ENCODE measurements around the gene CAPN11.
A peak's percentile ranks its signal among the peaks of the same experiment; 100 is the strongest.
"Not testable (repeated sequence)": the region's sequence is repeated elsewhere in the genome, so short reads cannot be mapped to it uniquely, and the experiment has no call there.

CAPN11 gene

GRCh38 chr6:44131892-44132291 lies 26.7 kb upstream of the CAPN11 start:
- DNase-seq (ENCODE audit: low read depth in 4 of 4, low spot score in 1 of 4): no peak

- DNase-seq (ENCODE audit: low read depth in 4 of 4, low spot score in 1 of 4): no peak
Observed at GRCh38 chr6:44132476-44132875, 26.1 kb upstream of the CAPN11 start.

- no peak for DNase-seq (ENCODE audit: low read depth in 4 of 4, low spot score in 1 of 4)
Observed at GRCh38 chr6:44133003-44133931, 25.4 kb upstream of the CAPN11 start.

GRCh38 chr6:44133981-44134711 lies 24.5 kb upstream of the CAPN11 start:
- DNase-seq (ENCODE audit: low read depth in 4 of 4, low spot score in 1 of 4): no peak

DNA sequence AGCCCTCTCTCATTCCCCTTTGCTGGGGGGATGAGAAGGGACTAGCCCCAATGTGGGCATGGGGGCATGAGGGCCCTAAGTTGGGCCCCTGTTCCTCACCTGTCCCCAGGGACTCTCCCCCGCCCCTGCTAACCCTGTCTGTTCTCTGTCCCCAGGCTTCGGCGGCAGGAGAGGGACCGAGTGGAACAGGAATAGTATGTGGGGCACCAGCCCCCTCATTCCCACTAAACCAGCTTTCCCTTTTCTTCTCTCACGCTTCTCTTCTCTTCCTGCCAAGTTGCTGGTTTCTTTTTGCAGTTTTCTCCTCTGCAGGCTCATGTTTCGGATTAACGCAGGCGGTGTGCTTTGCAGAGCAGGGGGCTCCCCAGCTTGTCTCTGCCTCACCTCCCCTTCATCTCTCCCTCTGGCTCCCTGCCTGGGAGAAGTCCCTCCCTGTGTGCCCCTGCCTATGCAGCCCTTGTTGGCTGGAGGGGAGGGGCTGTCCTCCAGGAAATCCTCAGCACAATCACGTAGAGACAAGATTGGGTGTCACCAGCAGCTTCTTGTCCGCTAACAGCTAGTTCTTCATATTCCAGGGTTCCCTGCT lies 23.4 kb upstream of the CAPN11 start:
- no peak for DNase-seq (ENCODE audit: low read depth in 4 of 4, low spot score in 1 of 4)

- DNase-seq (ENCODE audit: low read depth in 4 of 4, low spot score in 1 of 4): no peak
Observed at GRCh38 chr6:44135875-44136274, 22.7 kb upstream of the CAPN11 start.

DNA sequence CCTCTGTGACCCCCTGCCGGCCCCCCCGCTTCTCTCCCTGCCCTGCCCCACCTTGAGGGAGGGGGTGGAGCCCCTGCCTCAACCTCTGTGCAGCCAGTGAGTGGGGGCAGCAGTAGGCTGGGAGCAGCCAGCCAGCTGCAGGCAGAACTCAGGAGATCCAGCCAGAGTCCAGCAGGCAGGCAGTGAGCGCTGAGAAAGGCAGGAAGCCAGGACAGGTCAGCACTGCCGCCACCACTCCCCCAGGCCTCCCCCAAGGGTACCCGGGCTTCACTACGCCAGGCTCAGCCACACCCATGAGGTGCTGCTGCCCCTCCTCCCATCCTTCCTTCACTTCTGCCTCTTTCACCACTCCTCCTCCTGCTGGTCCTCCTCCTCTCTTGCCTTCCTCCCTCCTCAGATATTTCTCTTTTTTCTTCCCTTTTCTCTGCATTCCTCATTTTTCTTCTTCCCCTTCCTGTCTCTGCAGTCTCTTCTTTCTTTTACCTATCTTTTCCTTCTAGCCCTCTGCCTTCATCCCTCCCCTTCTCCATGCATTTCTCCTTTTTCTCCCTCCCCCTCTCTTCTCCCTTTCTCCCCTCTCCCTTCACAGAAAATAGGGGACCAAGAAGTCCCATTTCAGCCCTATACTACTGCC lies 19.8 kb upstream of the CAPN11 start:
- no peak for DNase-seq (ENCODE audit: low read depth in 4 of 4, low spot score in 1 of 4)

DNA sequence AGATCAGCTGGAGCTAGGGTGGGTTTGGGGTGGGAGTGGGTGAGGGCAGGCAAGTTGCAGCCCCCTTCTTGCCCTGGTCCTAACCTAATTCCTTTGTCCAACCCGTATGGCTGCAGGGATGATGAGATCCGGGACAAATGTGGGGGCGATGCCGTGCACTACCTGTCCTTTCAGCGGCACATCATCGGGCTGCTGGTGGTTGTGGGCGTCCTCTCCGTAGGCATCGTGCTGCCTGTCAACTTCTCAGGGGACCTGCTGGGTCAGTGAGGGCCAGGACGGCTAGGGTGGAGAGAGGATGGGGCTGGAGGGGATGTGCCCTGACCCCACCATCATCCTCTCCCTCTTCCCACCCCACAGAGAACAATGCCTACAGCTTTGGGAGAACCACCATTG lies 19.3 kb upstream of the CAPN11 start:
- no peak for DNase-seq (ENCODE audit: low read depth in 4 of 4, low spot score in 1 of 4)

DNA sequence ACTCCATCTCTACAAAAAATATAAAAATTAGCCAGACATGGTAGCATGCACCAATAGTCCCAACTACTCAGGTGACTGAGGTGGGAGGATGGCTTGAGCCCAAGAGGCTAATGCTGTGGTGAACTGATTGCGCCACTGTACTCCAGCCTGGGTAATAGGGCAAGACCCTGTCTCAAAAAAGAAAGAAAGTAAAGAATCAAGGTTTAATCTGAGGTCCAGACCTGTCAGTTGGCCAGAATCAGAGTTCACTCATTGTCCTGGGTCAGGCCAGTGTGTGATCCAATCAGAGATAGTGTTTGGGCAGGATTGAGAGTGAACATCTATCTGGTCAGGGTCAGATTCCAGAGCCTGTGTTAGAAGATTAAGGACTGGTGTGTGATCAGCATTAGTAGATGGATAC lies 15.8 kb upstream of the CAPN11 start:
- no peak for DNase-seq (ENCODE audit: low read depth in 4 of 4, low spot score in 1 of 4)

- DNase-seq (ENCODE audit: low read depth in 4 of 4, low spot score in 1 of 4): no peak
Observed at GRCh38 chr6:44143731-44144130, 14.9 kb upstream of the CAPN11 start.

GRCh38 chr6:44144536-44144935 lies 14.1 kb upstream of the CAPN11 start:
- not testable (repeated sequence) for DNase-seq (ENCODE audit: low read depth in 4 of 4, low spot score in 1 of 4)

DNA sequence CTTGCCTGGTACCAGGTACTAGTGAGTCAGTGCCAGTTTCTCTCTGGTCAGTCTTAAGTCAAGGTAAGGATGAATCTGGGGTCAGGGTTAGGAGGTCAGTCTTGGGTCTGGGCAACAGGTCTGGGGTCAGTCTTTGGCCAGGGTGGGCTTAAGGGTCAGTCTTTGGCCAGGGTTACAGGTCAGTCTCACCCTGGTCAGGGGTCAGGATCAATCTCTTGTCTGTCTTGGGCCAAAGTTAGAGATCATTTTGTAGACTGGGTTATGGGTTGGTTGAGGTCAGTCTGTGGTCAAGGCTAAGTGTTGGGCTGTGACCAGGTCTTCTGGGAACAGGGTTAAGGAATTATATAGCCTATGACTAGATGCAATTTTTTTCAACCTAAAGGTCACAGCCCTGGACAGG lies 12.8 kb upstream of the CAPN11 start:
- no peak for DNase-seq (ENCODE audit: low read depth in 4 of 4, low spot score in 1 of 4)

GRCh38 chr6:44146685-44147084 lies 11.9 kb upstream of the CAPN11 start:
- DNase-seq (ENCODE audit: low read depth in 4 of 4, low spot score in 1 of 4): no peak

DNA sequence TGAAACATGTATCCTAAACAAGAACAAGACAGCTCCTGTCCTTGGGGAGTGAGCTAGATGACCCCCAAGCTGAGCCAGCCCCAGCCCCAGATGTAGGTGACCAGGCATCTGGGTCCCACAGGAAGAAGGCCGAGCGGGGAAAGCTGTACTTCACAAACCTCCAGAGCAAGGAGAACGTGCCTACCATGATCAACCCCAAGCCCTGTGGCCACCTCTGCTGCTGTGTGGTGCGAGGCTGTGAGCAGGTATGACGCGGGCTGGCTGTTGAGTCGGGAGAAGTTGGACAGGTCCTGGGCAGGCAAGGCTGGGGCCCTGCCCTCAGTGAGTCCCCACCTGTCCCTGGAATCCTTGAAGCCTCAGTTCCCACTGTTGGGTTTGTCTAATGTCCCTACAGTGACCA lies 11.4 kb upstream of the CAPN11 start:
- no peak for DNase-seq (ENCODE audit: low read depth in 4 of 4, low spot score in 1 of 4)

DNA sequence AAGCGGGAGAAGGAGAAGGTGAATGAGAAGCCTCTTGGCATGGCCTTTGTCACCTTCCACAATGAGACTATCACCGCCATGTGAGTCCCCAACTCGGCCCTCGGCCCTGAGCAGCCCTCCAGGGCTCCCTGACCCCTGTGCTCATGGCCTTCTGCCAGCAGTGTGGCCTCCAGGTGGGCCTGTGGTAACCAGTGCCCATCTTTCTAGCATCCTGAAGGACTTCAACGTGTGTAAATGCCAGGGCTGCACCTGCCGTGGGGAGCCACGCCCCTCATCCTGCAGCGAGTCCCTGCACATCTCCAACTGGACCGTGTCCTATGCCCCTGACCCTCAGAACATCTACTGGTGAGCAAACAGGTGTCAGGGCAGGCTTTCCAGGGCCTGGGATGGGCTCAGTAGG lies 10.3 kb upstream of the CAPN11 start:
- DNase-seq (ENCODE audit: low read depth in 4 of 4, low spot score in 1 of 4): no peak

DNA sequence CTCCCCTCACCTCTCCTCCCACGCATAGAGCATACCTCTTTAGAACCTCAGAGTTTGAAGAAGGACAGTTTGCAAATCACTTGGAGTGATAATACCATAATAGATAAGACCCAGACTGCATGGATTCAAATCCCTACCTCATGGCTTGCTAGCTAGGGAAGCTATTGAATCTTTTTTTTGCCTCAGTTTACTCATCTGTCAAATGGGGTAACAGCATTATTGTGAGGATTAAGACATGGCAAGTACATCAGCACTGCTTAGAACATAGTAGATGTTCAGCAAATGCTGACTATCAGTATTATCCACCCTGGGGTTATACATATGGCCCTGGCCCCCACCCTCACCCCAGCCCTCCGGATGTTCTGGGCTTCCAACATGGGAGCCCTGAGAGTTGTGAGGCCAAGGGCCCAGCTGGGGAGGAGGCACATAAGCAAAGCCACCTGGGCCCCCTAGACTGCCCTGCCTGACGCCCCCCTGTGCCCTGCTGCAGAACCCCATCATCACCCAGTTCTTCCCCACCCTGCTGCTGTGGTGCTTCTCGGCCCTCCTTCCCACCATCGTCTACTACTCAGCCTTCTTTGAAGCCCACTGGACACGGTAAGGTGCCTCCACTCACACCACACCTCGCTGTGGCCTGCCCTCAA lies 9.1 kb upstream of the CAPN11 start:
- no peak for DNase-seq (ENCODE audit: low read depth in 4 of 4, low spot score in 1 of 4)

DNA sequence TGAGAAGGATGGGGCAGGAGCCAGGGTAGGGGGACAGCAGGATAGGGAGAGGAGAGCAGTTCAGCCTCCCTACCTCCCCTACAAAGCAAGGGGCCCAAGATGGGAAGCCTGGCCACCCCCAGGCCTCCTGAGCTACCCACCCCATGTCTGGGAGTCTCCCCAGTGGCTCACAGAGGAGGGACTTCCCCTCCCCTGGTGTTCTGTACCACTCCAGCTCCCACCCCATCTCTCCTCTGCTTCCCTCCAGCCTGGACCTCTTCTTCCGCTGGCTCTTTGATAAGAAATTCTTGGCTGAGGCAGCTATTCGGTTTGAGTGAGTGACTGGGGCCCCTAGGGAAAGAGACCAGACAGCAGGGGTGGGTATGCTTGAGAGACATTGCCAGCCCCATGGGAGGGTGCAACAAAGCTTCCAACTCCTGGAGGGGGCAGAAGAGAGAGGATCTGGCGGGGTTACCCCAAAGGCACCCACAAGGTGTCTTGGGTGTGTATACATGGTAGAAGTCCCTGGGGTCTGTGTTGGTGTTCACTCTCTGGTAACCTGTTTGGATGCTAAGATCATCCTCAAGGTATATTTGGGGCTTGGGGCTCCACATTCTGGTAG lies 8.2 kb upstream of the CAPN11 start:
- DNase-seq (ENCODE audit: low read depth in 4 of 4, low spot score in 1 of 4): no peak

GRCh38 chr6:44151348-44152108 lies 7.1 kb upstream of the CAPN11 start:
- DNase-seq (ENCODE audit: low read depth in 4 of 4, low spot score in 1 of 4): peak; percentile 38 to 78 (median 72)

DNA sequence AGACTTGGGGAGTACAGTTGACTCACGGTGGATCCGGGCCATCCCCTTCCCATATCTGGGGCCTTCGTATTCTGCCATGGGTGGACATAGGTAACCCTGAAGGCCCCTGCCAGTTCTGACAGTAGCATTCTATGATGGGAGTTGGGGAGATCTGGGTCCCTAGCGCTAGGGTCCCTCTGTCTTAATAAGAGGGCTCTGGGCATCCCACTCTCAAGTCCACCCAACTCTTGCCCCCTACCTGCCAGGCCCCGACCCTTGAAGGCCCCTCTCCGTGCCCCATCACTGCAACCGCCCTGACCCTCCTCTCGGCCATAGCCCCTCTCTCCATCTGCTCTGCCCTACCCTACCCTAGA lies 6.5 kb upstream of the CAPN11 start:
- no peak for DNase-seq (ENCODE audit: low read depth in 4 of 4, low spot score in 1 of 4)

DNA sequence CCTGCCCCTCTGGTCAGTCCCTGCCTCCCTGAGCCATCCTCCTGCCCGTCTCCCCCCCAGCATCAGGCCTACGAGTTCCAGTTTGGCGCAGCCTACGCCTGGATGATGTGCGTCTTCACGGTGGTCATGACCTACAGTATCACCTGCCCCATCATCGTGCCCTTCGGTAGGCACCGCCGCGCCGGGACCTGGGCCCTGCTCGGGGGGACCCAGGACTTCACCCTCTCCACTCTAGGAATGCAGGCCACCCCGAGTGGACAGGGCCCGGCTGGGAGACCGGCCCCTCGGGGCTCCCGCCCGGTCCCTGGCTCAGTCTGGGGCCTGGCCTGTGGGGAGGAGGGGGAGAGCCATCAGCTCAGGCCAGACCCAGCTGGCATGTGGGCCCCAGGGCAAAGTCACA lies 6.1 kb upstream of the CAPN11 start:
- DNase-seq (ENCODE audit: low read depth in 4 of 4, low spot score in 1 of 4): no peak
